Skeletal muscle tissue (tissue), 4 donors: ENCODE measurements around the gene ZNF384. TPM values are rescaled to one million over a fixed set of nuclear protein-coding genes. Genes with fewer than 3 reads are reported as not detected.

Experiments
- H3K27ac ChIP-seq: one replicate; pipeline ENCODE4 v1.7.0; 2013; ENCODE audit warnings: mild to moderate bottlenecking, low read depth, low read length, inconsistent platforms
- H3K27me3 ChIP-seq, 3 donors: one replicate each; pipeline ENCODE4 v1.7.0; 2013; ENCODE audit warnings: low read length in 3 of 3; ENCODE audit not compliant: control insufficient read depth in 3 of 3, insufficient read depth in 3 of 3
- H3K36me3 ChIP-seq, 3 donors: one replicate each; pipeline ENCODE4 v1.7.0; 2013; ENCODE audit warnings: low read length in 3 of 3; ENCODE audit not compliant: control insufficient read depth in 3 of 3, insufficient read depth in 3 of 3
- H3K4me1 ChIP-seq, 3 donors: one replicate each; pipeline ENCODE4 v1.7.0; 2013; ENCODE audit warnings: low read length in 3 of 3, mild to moderate bottlenecking in 3 of 3; ENCODE audit not compliant: control insufficient read depth in 3 of 3, insufficient read depth in 3 of 3
- H3K4me3 ChIP-seq, 3 donors: one replicate each; pipeline ENCODE4 v1.7.0; 2013; ENCODE audit warnings: low read length in 3 of 3
- H3K9ac ChIP-seq, 3 donors: one replicate each; pipeline ENCODE4 v1.7.0; 2013; ENCODE audit warnings: low read length in 3 of 3, mild to moderate bottlenecking in 3 of 3, moderate library complexity in 2 of 3, low read depth in 1 of 3
- H3K9me3 ChIP-seq, 3 donors: one replicate each; pipeline ENCODE4 v1.7.0; 2013; ENCODE audit warnings: low read length in 3 of 3; ENCODE audit not compliant: control insufficient read depth in 3 of 3
- total RNA-seq: library from RNA; depleted of rRNA; stranded (reverse); fragments of >200 nt; gene quantifications from one replicate; pipeline ENCODE4 v1.2.3, GENCODE V29; 2014
- donor health status: Osteomylitis.

Gene ZNF384
- 8.4 TPM for total RNA-seq

GRCh38 chr12:6688999-6689882 is at the start of gene ZNF384:
ZNF384 (minus strand) TSS chr12:6689375; CDS start chr12:6679520, 9,855 bp downstream.
- Histone ChIP-seq H3K4me1 (peaks cover 19 to 30% (median 26%) of the 10 kb centered on the region in 3 donors), H3K9ac (peak within 1 kb of the TSS; percentile 81 to 98 (median 96)), H3K4me3 (peak within 1 kb of the TSS; percentile 86 to 96 (median 96)), H3K27ac (peak within 1 kb of the TSS; percentile 93), H3K27me3 (peaks cover 4 to 11% (median 5%) of the 10 kb centered on the region in 3 donors), H3K9me3 (no peaks in the 10 kb centered on the region), H3K36me3 (peaks cover 0 to 6% (median 0%) of the 10 kb centered on the region in 3 donors)

GRCh38 chr12:6736754-6737153 is 47.6 kb upstream of the ZNF384 start:
- peak overlapping the region in 1 of 3 donors; percentile 14 for H3K9ac ChIP-seq
- H3K27me3 ChIP-seq: no peaks in the 10 kb centered on the region
- H3K27ac ChIP-seq: no peak overlapping the region
- peaks cover 0 to 8% (median 7%) of the 10 kb centered on the region in 3 donors for H3K36me3 ChIP-seq
- H3K9me3 ChIP-seq: no peaks in the 10 kb centered on the region
- peaks cover 6 to 11% (median 7%) of the 10 kb centered on the region in 3 donors for H3K4me1 ChIP-seq
- H3K4me3 ChIP-seq: no peak overlapping the region

GRCh38 chr12:6735448-6736191 is 46.4 kb upstream of the ZNF384 start:
- H3K4me1 ChIP-seq: peaks cover 6 to 11% (median 7%) of the 10 kb centered on the region in 3 donors
- peak overlapping the region; percentile 67 for H3K27ac ChIP-seq
- no peaks in the 10 kb centered on the region for H3K27me3 ChIP-seq
- H3K36me3 ChIP-seq: peaks cover 9 to 18% (median 17%) of the 10 kb centered on the region in 3 donors
- H3K9me3 ChIP-seq: no peaks in the 10 kb centered on the region
- no peak overlapping the region for H3K4me3 ChIP-seq
- peak overlapping the region; percentile 24 to 41 (median 37) for H3K9ac ChIP-seq

- H3K9me3 ChIP-seq: no peaks in the 10 kb centered on the region
- no peaks in the 10 kb centered on the region for H3K27me3 ChIP-seq
- peaks cover 18 to 27% (median 26%) of the 10 kb centered on the region in 3 donors for H3K36me3 ChIP-seq
- no peak overlapping the region for H3K4me3 ChIP-seq
- H3K4me1 ChIP-seq: peaks cover 6 to 11% (median 7%) of the 10 kb centered on the region in 3 donors
- H3K9ac ChIP-seq: peak overlapping the region in 2 of 3 donors; percentile 21 to 41
- no peak overlapping the region for H3K27ac ChIP-seq
Measured at GRCh38 chr12:6734506-6735387, 45.6 kb upstream of the ZNF384 start.

- peaks cover 43 to 53% (median 50%) of the 10 kb centered on the region in 3 donors for H3K36me3 ChIP-seq
- no peaks in the 10 kb centered on the region for H3K27me3 ChIP-seq
- H3K9me3 ChIP-seq: no peaks in the 10 kb centered on the region
Measured at GRCh38 chr12:6730169-6730568, 41.0 kb upstream of the ZNF384 start.

GRCh38 chr12:6729186-6729585 is 40.0 kb upstream of the ZNF384 start:
- no peak overlapping the region for H3K27ac ChIP-seq
- H3K36me3 ChIP-seq: peaks cover 43 to 53% (median 46%) of the 10 kb centered on the region in 3 donors

More at GRCh38 chr12:6730169-6730568, 41.0 kb upstream of the ZNF384 start:
- H3K27ac ChIP-seq: no peak overlapping the region
- H3K4me3 ChIP-seq: no peak overlapping the region
- no peak overlapping the region for H3K9ac ChIP-seq
- peaks cover under 1 to 2% (median under 1%) of the 10 kb centered on the region in 3 donors for H3K4me1 ChIP-seq

GRCh38 chr12:6725350-6725749 is 36.2 kb upstream of the ZNF384 start:
- Histone ChIP-seq H3K4me3 (no peak overlapping the region), H3K4me1 (peaks cover 6 to 12% (median 8%) of the 10 kb centered on the region in 3 donors), H3K27ac (no peak overlapping the region), H3K9ac (peak overlapping the region in 1 of 3 donors; percentile 7), H3K36me3 (peaks cover 29 to 33% (median 31%) of the 10 kb centered on the region in 3 donors), H3K27me3 (no peaks in the 10 kb centered on the region), H3K9me3 (no peaks in the 10 kb centered on the region)

More at GRCh38 chr12:6729186-6729585, 40.0 kb upstream of the ZNF384 start:
- Histone ChIP-seq H3K4me1 (peaks cover 6 to 8% (median 7%) of the 10 kb centered on the region in 3 donors), H3K9ac (no peak overlapping the region), H3K4me3 (no peak overlapping the region), H3K9me3 (no peaks in the 10 kb centered on the region), H3K27me3 (no peaks in the 10 kb centered on the region)

- no peaks in the 10 kb centered on the region for H3K9me3 ChIP-seq
- H3K27ac ChIP-seq: peak overlapping the region; percentile 91
- H3K9ac ChIP-seq: peak overlapping the region; percentile 77 to 82 (median 79)
- H3K4me1 ChIP-seq: peaks cover 6 to 12% (median 8%) of the 10 kb centered on the region in 3 donors
- peaks cover 20 to 23% (median 22%) of the 10 kb centered on the region in 3 donors for H3K36me3 ChIP-seq
- peak overlapping the region; percentile 82 to 94 (median 86) for H3K4me3 ChIP-seq
- H3K27me3 ChIP-seq: peaks cover 0 to 3% (median 0%) of the 10 kb centered on the region in 3 donors
Measured at GRCh38 chr12:6724409-6724797, 35.2 kb upstream of the ZNF384 start.
